H9 (cell line): ENCODE results near the gene ACACA. TPM values are rescaled to one million over a fixed set of nuclear protein-coding genes. Genes with fewer than 3 reads are reported as not detected.

ENCODE experiments used
- DNase-seq: peaks from one replicate; pipeline ENCODE4 v3.0.0-alpha.2; 2017
- H2AFZ ChIP-seq: one replicate; pipeline ENCODE4 v1.6.1; 2013; ENCODE audit warnings: mild to moderate bottlenecking, low read length, control low read depth, moderate library complexity
- H2AK5ac ChIP-seq: 2 replicates; pipeline ENCODE4 v1.6.1; 2013; ENCODE audit warnings: low read length, control low read depth, mixed read lengths; ENCODE audit not compliant: insufficient read length
- H2BK120ac ChIP-seq: one replicate; pipeline ENCODE4 v1.6.1; 2013; ENCODE audit warnings: low read depth, mild to moderate bottlenecking, low read length, control low read depth, inconsistent platforms; ENCODE audit not compliant: poor library complexity, severe bottlenecking
- H2BK12ac ChIP-seq: 2 replicates; pipeline ENCODE4 v1.6.1; 2013; ENCODE audit warnings: low read length, control low read depth, mixed read lengths, low read depth; ENCODE audit not compliant: insufficient read length
- H2BK15ac ChIP-seq: 2 replicates; pipeline ENCODE4 v1.6.1; 2013; ENCODE audit warnings: low read depth, low read length, control low read depth
- H2BK20ac ChIP-seq: one replicate; pipeline ENCODE4 v1.6.1; 2013; ENCODE audit warnings: low read depth, mild to moderate bottlenecking, low read length, control low read depth, inconsistent platforms; ENCODE audit not compliant: poor library complexity, severe bottlenecking
- H2BK5ac ChIP-seq: 2 replicates; pipeline ENCODE4 v1.6.1; 2013; ENCODE audit warnings: low read length, control low read depth, mixed read lengths; ENCODE audit not compliant: insufficient read length
- H3K14ac ChIP-seq: 2 replicates; pipeline ENCODE4 v1.6.1; 2013; ENCODE audit warnings: low read length, control low read depth; ENCODE audit not compliant: insufficient read depth
- H3K18ac ChIP-seq: 2 replicates; pipeline ENCODE4 v1.6.1; 2013; ENCODE audit warnings: low read depth, mild to moderate bottlenecking, mixed read lengths, low read length, control low read depth; ENCODE audit not compliant: insufficient read length
- H3K23ac ChIP-seq: 2 replicates; pipeline ENCODE4 v1.6.1; 2013; ENCODE audit warnings: low read length, control low read depth, mixed read lengths, low read depth; ENCODE audit not compliant: insufficient read length
- H3K23me2 ChIP-seq: 2 replicates; pipeline ENCODE4 v1.6.1; 2013; ENCODE audit warnings: low read depth, mild to moderate bottlenecking, mixed read lengths, low read length, control low read depth; ENCODE audit not compliant: insufficient read length, poor library complexity, severe bottlenecking
- H3K27ac ChIP-seq: 2 replicates; pipeline ENCODE4 v1.5.1; 2013; ENCODE audit warnings: low read length, control low read depth, mixed read lengths, low read depth; ENCODE audit not compliant: insufficient read length
- H3K27me3 ChIP-seq: 2 replicates; pipeline ENCODE4 v1.6.1; 2013; ENCODE audit warnings: low read length, control low read depth, inconsistent platforms; ENCODE audit not compliant: insufficient read depth
- H3K4ac ChIP-seq: 2 replicates; pipeline ENCODE4 v1.6.1; 2013; ENCODE audit warnings: low read depth, mild to moderate bottlenecking, control low read depth, inconsistent platforms, low read length, moderate library complexity
- H3K4me1 ChIP-seq: 2 replicates; pipeline ENCODE4 v1.6.1; 2013; ENCODE audit warnings: low read length, control low read depth, inconsistent platforms; ENCODE audit not compliant: insufficient read depth
- H3K4me2 ChIP-seq: 2 replicates; pipeline ENCODE4 v1.6.1; 2013; ENCODE audit warnings: low read length, control low read depth, mixed read lengths; ENCODE audit not compliant: insufficient read length, insufficient read depth
- H3K56ac ChIP-seq: 2 replicates; pipeline ENCODE4 v1.6.1; 2013; ENCODE audit warnings: low read depth, mild to moderate bottlenecking, mixed read lengths, low read length, control low read depth; ENCODE audit not compliant: insufficient read length
- H3K79me1 ChIP-seq: 2 replicates; pipeline ENCODE4 v1.6.1; 2013; ENCODE audit warnings: low read depth, mild to moderate bottlenecking, moderate library complexity, low read length, control low read depth, inconsistent platforms; ENCODE audit not compliant: insufficient read depth, poor library complexity, severe bottlenecking
- H3K79me2 ChIP-seq: 2 replicates; pipeline ENCODE4 v1.6.1; 2013; ENCODE audit warnings: low read length, control low read depth, inconsistent platforms; ENCODE audit not compliant: insufficient read depth
- H3K9ac ChIP-seq: 2 replicates; pipeline ENCODE4 v1.6.1; 2013; ENCODE audit warnings: low read length, control low read depth, mixed read lengths; ENCODE audit not compliant: insufficient read length; ENCODE audit errors: extremely low read depth
- H3K9me3 ChIP-seq: one replicate; pipeline ENCODE4 v1.6.1; 2013; ENCODE audit warnings: low read depth, low read length, inconsistent platforms; ENCODE audit not compliant: control insufficient read depth
- H3T11ph ChIP-seq: one replicate; pipeline ENCODE4 v1.6.1; 2013; ENCODE audit warnings: mild to moderate bottlenecking, low read length, control low read depth, inconsistent platforms
- H4K20me1 ChIP-seq: one replicate; pipeline ENCODE4 v1.6.1; 2013; ENCODE audit not compliant: control insufficient read depth, insufficient read length, insufficient read depth
- H4K5ac ChIP-seq: 2 replicates; pipeline ENCODE4 v1.6.1; 2013; ENCODE audit warnings: low read depth, mild to moderate bottlenecking, mixed read lengths, low read length, control low read depth; ENCODE audit not compliant: insufficient read length
- H4K8ac ChIP-seq: replicated peaks from 2 replicates; pipeline ENCODE4 v1.6.1; 2013; ENCODE audit warnings: low read length, control low read depth, mixed read lengths, low read depth; ENCODE audit not compliant: insufficient read length
- H4K91ac ChIP-seq: 2 replicates; pipeline ENCODE4 v1.6.1; 2013; ENCODE audit warnings: low read depth, mild to moderate bottlenecking, moderate library complexity, mixed read lengths, low read length, control low read depth; ENCODE audit not compliant: insufficient read length
- H3K27ac Mint-ChIP-seq, 3 experiments: 2 replicates in 2 of 3; 3 replicates in 1 of 3; pipeline ENCODE4 v1.8.0; 2020 to 2021; ENCODE audit warnings: mixed read lengths in 3 of 3, mild to moderate bottlenecking in 1 of 3, moderate library complexity in 1 of 3
- H3K27me3 Mint-ChIP-seq: 2 replicates; pipeline ENCODE4 v1.8.0; 2021; ENCODE audit warnings: low read depth, mild to moderate bottlenecking, moderate library complexity, mixed read lengths
- H3K36me3 Mint-ChIP-seq, 3 experiments: 2 replicates in 2 of 3; 3 replicates in 1 of 3; pipeline ENCODE4 v1.8.0; 2020 to 2021; ENCODE audit warnings: low read depth in 3 of 3, mixed read lengths in 3 of 3; ENCODE audit not compliant: insufficient read depth in 1 of 3
- H3K4me1 Mint-ChIP-seq, 2 experiments: 2 replicates each; pipeline ENCODE4 v1.8.0; 2020; ENCODE audit warnings: mixed read lengths in 2 of 2
- H3K4me3 Mint-ChIP-seq, 2 experiments: 2 replicates in 1 of 2; 3 replicates in 1 of 2; pipeline ENCODE4 v1.8.0; 2020 to 2021; ENCODE audit warnings: mild to moderate bottlenecking in 2 of 2, mixed read lengths in 2 of 2, moderate library complexity in 1 of 2
- H3K9me3 Mint-ChIP-seq, 2 experiments: 2 replicates in 1 of 2; 3 replicates in 1 of 2; pipeline ENCODE4 v1.8.0; 2020; ENCODE audit warnings: mild to moderate bottlenecking in 2 of 2, mixed read lengths in 2 of 2, moderate library complexity in 1 of 2
- CTCF ChIP-seq: fragments of 200-600 bp; sonication (generic); conservative IDR thresholded peaks from 3 replicates; pipeline ENCODE4 v1.8.0; 2021; ENCODE audit warnings: antibody characterized with exemption, mild to moderate bottlenecking
- WGBS: extraction: QIAGEN DNeasy Blood & Tissue Kit; methylation state at CpG from one replicate; pipeline ENCODE4 v1.1.7; 2013; ENCODE audit warnings: missing lambda C conversion rate, low lambda C conversion rate, mixed read lengths; ENCODE audit not compliant: insufficient read length; ENCODE audit errors: extremely low coverage; 5-methylcytosine and 5-hydroxymethylcytosine counted together
- total RNA-seq: library from RNA; stranded (reverse); gene quantifications from 2 replicates; pipeline ENCODE4 v1.2.1, GENCODE V29; 2021

The ACACA gene
- total RNA-seq, 1 experiment from 2014 or later = 135 TPM

GRCh38 chr17:37365589-37365988, 41.0 kb downstream of the ACACA start:
- Mint-ChIP-seq H3K4me3 (no peak overlapping the region), H3K9me3 (no peaks in the 10 kb centered on the region), H3K27me3 (no peaks in the 10 kb centered on the region), H3K4me1 (peaks cover 2% of the 10 kb centered on the region in 2 experiments), H3K36me3 (no peaks in the 10 kb centered on the region), H3K27ac (no peak overlapping the region)
- Histone ChIP-seq H4K5ac (no peak overlapping the region), H3K23me2 (no peaks in the 10 kb centered on the region), H2BK5ac (no peak overlapping the region), H4K8ac (no peak overlapping the region), H3K4me1 (no peaks in the 10 kb centered on the region; the same call in 1 of the 2 replicates), H3K9me3 (no peaks in the 10 kb centered on the region), H3K79me1 (no peaks in the 10 kb centered on the region), H3K14ac (no peak overlapping the region), H3K4me2 (no peak overlapping the region), H2BK120ac (no peak overlapping the region), H3K56ac (no peak overlapping the region), H2BK12ac (no peak overlapping the region), H2BK20ac (no peak overlapping the region), H3T11ph (no peak overlapping the region), H2AFZ (no peak overlapping the region), H2BK15ac (no peak overlapping the region), H3K79me2 (no peaks in the 10 kb centered on the region), H3K18ac (no peak overlapping the region), H2AK5ac (no peak overlapping the region), H3K27me3 (no peaks in the 10 kb centered on the region), H3K27ac (no peak overlapping the region), H3K23ac (no peak overlapping the region), H3K4ac (no peak overlapping the region), H4K91ac (no peak overlapping the region), H3K9ac (no peak overlapping the region), H4K20me1 (no peaks in the 10 kb centered on the region)
- WGBS = no CpG with 5 or more reads among the region's 1 CpG
- no peak for TF ChIP-seq CTCF
- no peak for DNase-seq
